Endometrial microvascular endothelial cells (primary cell): Measurements from ENCODE around the gene FYB1. TPM values are rescaled to one million over a fixed set of nuclear protein-coding genes. Genes with fewer than 3 reads are reported as not detected.

Experiments used
- in situ Hi-C: cut with HindIII; loops from 2 replicates; pipeline ENCODE4 v1.10.0; 2017; ENCODE audit warnings: low sequenced_read_pairs, low pct_unique_long_range_greater_than_20kb; ENCODE audit errors: inconsistent ontology term
- total RNA-seq: library from RNA; depleted of rRNA; stranded (reverse); fragments of >200 nt; gene quantifications from one replicate; pipeline ENCODE4 v1.2.3, GENCODE V29; 2015; ENCODE audit errors: inconsistent ontology term

Gene FYB1
- total RNA-seq, 1 donor from 2014 or later, result not detected

DNA sequence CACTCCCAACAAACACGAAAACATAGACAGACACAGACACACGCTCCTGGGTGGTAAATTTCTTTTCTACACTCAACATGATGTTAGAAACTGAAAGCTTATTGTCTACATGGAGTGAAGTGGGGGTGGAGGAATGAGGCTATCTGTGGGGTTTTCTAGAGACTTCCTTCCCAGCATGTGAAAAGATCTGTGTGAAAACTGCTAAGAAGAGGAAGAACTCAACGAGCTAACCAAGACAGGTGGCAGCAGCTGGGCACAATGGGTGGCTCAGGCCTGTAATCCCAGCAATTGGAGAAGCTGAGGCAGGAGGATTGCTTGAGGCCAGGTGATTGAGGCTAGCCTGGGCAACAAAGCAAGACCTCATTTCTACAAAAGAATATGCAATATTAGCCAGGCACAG lies 7.6 kb downstream of the FYB1 start:
- in situ Hi-C loops, result no loop called here

GRCh38 chr5:39209924-39210323 lies 9.4 kb downstream of the FYB1 start:
- in situ Hi-C loops, result no loop called here

DNA sequence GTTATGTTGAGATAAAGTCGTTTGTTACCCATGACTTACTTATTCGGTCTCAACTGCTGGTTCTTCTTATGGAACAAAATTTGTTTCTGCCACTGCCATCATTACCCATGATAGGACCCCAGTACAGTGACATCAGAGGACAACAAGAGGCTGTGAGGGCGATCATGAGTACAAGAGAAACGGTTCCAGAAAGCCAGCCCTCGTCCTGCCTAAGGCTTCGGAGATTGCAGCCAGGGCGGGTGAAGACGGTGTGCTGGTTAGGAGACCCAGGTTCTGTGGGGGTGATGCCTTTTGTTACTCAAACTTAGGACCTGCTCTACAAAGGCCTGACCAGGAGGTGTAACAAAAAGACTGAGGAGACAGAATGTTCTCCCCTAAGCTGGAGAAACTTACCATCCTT lies 10.9 kb downstream of the FYB1 start:
- in situ Hi-C loops, result no loop called here

DNA sequence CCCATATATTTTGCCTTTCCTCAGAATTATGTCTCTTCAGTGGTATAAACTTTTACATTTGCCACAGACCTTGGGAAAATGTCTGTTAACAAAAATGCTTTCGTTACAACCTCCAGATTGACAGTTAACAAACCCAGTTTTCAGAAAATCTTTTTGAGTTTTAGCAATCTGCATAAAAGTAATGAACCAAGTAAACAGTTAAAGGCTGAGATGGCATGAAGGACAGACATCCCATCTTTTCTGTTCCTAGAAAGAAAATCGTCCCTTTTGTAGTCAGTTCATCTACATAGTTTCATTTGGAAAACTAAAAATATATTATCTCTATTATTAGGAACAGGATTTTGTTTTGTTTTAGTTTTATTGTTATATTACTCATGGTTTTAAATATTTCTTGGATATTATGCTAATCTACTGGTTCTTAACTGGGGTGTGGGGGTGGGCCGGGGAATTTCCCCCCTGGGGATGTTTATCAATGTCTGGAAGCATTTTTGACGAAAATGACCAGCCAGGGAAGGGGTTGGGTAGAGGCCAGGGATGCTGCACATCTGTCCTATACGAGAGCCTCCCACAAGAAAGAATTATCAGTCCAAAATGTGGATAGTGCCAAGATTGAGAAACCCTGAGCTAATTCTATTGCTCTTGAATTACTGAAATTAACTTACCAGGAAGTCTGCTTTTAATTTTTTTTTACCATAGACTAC lies 11.9 kb downstream of the FYB1 start:
- in situ Hi-C loops, result no loop called here

DNA sequence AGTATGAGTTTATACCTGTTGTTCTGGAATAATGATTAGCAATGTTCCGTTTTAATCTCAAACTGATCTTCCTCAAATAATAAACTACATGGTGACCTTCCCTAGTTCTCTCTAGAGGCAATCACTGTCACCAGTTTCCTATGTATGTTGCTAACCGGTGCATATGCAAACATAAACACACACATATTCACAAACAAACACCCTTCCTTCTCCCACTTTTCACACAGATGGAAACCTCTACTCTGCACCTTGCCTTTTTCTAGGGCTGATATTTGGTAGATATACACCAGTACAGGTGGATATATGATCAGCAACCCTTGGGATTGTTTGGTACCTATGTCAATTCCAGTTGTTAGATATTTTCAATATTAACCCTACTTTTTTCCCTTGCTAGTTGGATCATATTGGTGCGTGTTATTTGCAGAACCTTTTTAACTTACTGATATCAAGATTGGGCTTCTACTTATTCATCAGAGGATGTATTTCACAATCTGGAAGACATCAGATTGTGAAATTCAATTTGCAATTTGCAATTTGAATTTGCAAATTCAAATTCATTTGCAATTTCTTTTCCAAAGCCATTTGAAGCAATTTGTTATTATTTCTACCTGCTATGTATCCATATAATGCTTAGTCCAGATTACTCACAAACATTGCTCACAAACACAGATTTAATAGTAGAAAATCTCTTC lies 12.6 kb downstream of the FYB1 start:
- in situ Hi-C loops, result no loop called here

DNA sequence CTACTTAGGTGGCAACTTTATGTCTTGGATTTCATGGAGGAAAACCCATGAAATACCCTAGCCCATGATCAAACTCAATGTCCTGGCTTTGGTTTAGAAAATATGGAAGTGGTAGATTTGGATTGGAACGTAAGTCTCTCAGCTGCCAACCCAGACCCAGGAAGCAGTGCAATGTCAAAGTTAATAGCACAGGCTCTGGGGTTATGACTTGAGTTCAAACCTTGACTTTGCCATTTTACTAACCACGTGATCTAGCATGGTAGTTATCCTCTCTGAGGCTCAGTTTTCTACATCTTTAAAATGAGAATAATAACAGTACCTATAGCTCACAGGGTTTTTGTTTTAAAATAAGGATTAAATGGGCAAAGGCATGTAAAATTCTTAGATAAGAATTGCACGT lies 13.8 kb downstream of the FYB1 start:
- in situ Hi-C loops, result no loop called here

DNA sequence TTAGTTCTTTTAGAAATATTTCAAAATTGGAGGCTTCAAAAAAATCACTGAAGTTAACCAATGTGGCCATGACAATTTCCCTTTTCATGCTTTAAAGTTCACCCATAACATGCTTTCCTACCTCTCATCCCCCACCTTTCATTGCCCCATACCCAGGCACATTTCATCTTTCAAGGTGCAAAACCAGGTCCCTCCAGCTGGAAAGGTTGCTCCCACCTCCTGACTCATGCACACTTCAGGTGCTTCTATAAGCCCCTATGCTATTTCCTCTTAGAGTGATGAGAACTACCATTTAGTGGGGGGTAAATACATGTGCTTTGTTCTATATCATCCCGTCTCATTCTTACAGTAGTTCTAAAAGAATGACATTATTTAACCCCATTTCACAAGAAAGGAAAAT lies 15.4 kb downstream of the FYB1 start:
- in situ Hi-C loops, result no loop called here

- in situ Hi-C loops, result no loop called here
Observed at GRCh38 chr5:39203275-39203922, 16.0 kb downstream of the FYB1 start.

DNA sequence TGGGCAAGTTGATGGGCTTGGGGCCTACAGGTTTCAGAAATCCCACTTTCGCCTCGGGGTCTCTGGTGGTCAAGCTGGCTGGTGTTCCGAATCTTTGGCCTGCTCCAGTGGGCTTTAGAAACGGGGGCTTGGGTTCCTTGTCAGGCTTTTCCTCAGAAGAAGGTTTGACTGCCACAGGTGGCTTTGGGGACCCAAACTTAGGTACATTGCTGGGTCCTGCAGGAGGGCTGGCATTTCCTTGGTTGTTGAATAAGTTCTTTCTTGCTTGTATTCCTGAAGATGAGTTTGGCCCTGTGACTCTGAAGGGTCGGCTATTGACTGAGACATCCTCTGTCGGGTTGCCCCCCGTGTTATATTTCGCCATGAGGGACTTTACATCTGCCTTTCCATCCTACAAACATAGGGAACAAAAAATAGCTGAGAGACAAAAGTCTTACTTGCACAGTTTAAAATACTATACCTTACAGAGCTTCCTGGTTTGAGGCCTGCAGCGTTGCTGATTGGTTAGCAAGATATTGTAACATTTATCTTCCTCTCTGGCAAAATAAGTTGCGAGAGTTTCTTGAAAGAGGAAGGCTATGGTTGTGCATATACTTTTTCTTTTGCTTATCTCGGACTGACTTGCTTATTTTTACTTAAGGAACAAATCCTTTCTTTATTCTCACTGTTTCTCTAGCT lies 16.6 kb downstream of the FYB1 start:
- in situ Hi-C loops, result no loop called here

GRCh38 chr5:39201781-39202596 lies 17.4 kb downstream of the FYB1 start:
- in situ Hi-C loops, result no loop called here

DNA sequence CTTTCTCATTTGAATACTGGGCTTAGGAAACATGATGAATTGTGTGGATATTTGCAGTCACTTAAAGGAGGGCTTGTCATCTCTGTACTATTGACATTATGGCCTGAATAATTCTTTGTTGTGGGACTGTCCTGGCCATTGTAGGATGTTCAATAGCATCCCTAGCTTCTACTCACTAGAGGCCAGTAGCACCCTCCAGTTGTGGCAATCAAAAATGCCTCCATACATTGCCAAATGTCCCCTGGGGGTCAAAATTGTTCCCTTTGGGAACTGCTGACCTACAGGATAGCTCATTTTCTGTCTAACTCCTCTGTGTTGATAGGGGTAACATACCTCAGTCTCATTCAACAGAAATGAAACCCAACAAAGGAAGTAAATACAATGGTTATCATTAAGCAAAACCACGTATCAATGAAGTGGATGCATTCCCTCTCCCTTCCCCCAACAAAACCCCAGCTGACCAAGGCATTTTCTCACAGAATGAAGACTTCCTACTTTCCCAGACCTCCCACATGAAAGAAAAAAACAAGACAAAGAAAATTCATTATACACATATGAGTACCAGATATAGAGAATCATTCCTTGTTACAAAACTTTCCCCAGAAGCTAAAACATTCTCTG lies 18.1 kb downstream of the FYB1 start:
- in situ Hi-C loops, result no loop called here

GRCh38 chr5:39200081-39200480 lies 19.3 kb downstream of the FYB1 start:
- in situ Hi-C loops, result no loop called here

- in situ Hi-C loops, result no loop called here
Observed at GRCh38 chr5:39199335-39199734, 20.0 kb downstream of the FYB1 start.

GRCh38 chr5:39198127-39198526 lies 21.2 kb downstream of the FYB1 start:
- in situ Hi-C loops, result no loop called here

GRCh38 chr5:39197556-39197955 lies 21.8 kb downstream of the FYB1 start:
- in situ Hi-C loops, result no loop called here

DNA sequence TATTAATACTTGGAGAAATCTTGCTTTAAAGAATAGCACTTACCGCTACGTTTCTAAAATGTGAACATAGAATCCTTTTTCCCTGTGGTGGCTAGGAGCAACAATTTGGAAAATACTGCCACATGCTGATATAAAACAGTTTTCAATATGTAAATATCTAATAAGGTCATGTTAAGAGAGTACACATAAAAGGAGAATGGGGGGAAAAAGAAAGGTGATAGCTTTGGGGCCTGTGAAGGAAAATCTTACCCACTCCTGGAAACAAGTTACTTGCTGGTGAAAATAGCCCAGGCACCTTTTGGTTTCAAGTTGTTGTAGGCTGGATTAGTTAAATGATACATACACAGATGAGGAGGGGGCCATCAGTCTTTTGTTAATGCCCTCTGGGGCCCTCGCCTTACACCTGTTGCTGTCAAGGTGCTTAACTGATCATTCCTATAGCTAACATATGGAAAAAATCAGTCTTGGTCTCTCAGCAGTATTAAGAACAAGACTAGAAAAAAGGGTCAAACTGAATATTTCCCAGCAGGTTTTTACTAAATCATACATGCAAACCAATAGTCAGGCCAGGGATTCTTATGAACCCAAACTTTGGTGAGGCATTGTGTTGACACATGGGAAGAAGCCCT lies 24.1 kb downstream of the FYB1 start:
- in situ Hi-C loops, result no loop called here

DNA sequence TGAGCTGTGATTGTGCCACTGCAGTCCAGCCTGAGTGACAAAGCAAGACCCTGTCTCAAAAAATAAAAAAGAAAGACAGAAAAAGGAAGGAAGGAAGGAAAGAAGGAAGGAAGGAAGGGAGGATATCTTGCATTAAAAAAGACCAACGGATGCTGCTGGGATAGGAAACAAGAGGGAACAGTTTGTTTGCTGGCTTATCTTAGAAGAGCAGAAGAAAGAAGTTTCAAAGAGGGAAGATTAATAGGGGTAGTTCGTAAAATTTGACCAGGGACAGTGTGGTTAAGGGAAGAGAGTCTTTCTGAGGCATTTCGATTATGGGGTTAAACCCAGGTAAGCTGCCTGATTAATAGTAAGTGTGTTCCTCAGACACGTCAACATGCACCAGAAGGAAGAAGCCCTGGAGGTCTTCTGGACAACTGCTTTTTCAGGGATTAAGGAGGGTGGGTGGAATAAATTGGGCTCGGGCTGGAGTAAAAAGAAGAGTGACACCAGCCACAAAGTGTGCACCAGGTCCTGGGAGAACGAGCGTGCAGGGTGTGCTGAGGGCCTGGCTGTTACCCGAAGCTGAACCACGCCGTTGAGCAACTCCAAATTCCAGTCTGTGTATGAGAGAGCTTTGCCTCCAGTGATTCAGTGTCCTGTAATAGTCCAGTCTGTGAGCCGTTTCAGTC lies 24.8 kb downstream of the FYB1 start:
- in situ Hi-C loops, result no loop called here
